Ishikawa (cell line): Measurements from ENCODE around the gene SLC24A4.

Experiments used
- CEBPB ChIP-seq: IDR thresholded peaks from 2 replicates; pipeline ENCODE4 v1.6.1; 2012
- CREB1 ChIP-seq: IDR thresholded peaks from 2 replicates; pipeline ENCODE4 v1.6.1; 2012; ENCODE audit warnings: low read depth
- EGR1 ChIP-seq: IDR thresholded peaks from 2 replicates; pipeline ENCODE4 v1.6.1; 2012
- EP300 ChIP-seq: IDR thresholded peaks from 2 replicates; pipeline ENCODE4 v1.6.1; 2012; ENCODE audit warnings: borderline replicate concordance
- FOXM1 ChIP-seq: IDR thresholded peaks from 2 replicates; pipeline ENCODE4 v1.6.1; 2012; ENCODE audit warnings: low read depth, borderline replicate concordance
- NFIC ChIP-seq: IDR thresholded peaks from 2 replicates; pipeline ENCODE4 v1.6.1; 2012
- RAD21 ChIP-seq: IDR thresholded peaks from 2 replicates; pipeline ENCODE4 v1.6.1; 2012; ENCODE audit warnings: low read depth
- TAF1 ChIP-seq: IDR thresholded peaks from 2 replicates; pipeline ENCODE4 v1.6.1; 2012; ENCODE audit warnings: low read depth, mild to moderate bottlenecking
- TCF12 ChIP-seq: IDR thresholded peaks from 2 replicates; pipeline ENCODE4 v1.6.1; 2012; ENCODE audit warnings: low read depth
- TEAD4 ChIP-seq: IDR thresholded peaks from 2 replicates; pipeline ENCODE4 v1.6.1; 2012
- YY1 ChIP-seq: IDR thresholded peaks from 2 replicates; pipeline ENCODE4 v1.6.1; 2012; ENCODE audit warnings: low read depth
- ZBTB7A ChIP-seq: IDR thresholded peaks from 2 replicates; pipeline ENCODE4 v1.6.1; 2012; ENCODE audit warnings: low read depth
- TF ChIP-seq, protein P1 (sequence below): IDR thresholded peaks from 2 replicates; pipeline ENCODE4 v1.6.1; 2012
- TF ChIP-seq, protein P2 (sequence below): IDR thresholded peaks from 2 replicates; pipeline ENCODE4 v1.6.1; 2012
- TF ChIP-seq, protein P3 (sequence below): IDR thresholded peaks from 2 replicates; pipeline ENCODE4 v1.6.1; 2012; ENCODE audit warnings: low read depth, mild to moderate bottlenecking

Gene SLC24A4, protein sequence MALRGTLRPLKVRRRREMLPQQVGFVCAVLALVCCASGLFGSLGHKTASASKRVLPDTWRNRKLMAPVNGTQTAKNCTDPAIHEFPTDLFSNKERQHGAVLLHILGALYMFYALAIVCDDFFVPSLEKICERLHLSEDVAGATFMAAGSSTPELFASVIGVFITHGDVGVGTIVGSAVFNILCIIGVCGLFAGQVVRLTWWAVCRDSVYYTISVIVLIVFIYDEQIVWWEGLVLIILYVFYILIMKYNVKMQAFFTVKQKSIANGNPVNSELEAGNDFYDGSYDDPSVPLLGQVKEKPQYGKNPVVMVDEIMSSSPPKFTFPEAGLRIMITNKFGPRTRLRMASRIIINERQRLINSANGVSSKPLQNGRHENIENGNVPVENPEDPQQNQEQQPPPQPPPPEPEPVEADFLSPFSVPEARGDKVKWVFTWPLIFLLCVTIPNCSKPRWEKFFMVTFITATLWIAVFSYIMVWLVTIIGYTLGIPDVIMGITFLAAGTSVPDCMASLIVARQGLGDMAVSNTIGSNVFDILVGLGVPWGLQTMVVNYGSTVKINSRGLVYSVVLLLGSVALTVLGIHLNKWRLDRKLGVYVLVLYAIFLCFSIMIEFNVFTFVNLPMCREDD

DNA sequence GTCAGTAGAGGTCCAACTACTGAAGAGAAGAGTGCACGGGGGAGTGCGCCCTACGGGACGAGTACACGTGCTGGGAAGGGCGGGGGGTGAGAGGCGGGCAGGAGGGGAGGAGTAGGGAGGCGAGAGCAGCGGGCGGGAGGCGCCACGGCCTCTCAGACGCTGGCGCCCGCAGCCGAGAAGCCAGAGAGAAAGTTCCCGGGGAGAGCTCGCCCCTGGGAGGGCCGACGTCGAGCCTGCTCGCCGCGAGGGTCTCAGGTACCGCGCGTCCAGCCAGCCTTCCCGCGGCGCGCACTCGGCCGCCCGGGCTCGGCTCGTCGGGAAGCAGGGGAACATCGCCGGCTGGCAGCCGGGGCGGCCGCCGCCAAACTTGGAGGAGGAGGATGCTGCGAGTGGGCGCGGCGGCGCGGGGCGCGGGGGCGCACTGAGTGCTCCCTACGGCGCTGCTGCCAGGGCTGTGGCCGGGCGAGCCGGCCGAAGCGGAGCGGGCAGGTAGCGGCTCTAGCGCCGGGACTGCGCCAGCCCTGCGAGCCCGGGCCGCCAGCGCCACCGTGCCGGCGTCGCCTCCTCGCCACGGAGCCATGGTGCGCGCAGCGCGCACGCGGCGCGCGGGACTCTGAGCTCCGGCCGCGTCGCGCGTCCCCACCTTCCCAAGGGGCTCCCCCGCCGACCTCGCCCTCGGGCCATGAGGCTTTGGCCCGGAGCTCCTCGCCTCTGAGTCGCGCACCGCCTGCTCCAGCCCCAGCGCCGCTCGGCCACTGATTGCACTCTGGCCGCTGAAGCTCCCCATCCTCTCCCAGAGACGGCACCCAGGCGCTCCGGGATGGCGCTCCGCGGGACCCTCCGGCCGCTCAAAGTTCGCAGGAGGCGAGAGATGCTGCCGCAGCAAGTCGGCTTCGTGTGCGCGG is at the start of gene SLC24A4:
SLC24A4 (plus strand) TSS at position 155 of the 905 bp plus-strand sequence; CDS start at position 821, 666 bp downstream.
- TF ChIP-seq, protein P1, sequence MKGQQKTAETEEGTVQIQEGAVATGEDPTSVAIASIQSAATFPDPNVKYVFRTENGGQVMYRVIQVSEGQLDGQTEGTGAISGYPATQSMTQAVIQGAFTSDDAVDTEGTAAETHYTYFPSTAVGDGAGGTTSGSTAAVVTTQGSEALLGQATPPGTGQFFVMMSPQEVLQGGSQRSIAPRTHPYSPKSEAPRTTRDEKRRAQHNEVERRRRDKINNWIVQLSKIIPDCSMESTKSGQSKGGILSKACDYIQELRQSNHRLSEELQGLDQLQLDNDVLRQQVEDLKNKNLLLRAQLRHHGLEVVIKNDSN = 0 out of 2 replicates have a peak, but pooled peaks have one; percentile 17
- TF ChIP-seq, protein P2, sequence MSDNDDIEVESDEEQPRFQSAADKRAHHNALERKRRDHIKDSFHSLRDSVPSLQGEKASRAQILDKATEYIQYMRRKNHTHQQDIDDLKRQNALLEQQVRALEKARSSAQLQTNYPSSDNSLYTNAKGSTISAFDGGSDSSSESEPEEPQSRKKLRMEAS = peak; percentile 40
- TF ChIP-seq, protein P3, sequence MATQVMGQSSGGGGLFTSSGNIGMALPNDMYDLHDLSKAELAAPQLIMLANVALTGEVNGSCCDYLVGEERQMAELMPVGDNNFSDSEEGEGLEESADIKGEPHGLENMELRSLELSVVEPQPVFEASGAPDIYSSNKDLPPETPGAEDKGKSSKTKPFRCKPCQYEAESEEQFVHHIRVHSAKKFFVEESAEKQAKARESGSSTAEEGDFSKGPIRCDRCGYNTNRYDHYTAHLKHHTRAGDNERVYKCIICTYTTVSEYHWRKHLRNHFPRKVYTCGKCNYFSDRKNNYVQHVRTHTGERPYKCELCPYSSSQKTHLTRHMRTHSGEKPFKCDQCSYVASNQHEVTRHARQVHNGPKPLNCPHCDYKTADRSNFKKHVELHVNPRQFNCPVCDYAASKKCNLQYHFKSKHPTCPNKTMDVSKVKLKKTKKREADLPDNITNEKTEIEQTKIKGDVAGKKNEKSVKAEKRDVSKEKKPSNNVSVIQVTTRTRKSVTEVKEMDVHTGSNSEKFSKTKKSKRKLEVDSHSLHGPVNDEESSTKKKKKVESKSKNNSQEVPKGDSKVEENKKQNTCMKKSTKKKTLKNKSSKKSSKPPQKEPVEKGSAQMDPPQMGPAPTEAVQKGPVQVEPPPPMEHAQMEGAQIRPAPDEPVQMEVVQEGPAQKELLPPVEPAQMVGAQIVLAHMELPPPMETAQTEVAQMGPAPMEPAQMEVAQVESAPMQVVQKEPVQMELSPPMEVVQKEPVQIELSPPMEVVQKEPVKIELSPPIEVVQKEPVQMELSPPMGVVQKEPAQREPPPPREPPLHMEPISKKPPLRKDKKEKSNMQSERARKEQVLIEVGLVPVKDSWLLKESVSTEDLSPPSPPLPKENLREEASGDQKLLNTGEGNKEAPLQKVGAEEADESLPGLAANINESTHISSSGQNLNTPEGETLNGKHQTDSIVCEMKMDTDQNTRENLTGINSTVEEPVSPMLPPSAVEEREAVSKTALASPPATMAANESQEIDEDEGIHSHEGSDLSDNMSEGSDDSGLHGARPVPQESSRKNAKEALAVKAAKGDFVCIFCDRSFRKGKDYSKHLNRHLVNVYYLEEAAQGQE = no peak

DNA sequence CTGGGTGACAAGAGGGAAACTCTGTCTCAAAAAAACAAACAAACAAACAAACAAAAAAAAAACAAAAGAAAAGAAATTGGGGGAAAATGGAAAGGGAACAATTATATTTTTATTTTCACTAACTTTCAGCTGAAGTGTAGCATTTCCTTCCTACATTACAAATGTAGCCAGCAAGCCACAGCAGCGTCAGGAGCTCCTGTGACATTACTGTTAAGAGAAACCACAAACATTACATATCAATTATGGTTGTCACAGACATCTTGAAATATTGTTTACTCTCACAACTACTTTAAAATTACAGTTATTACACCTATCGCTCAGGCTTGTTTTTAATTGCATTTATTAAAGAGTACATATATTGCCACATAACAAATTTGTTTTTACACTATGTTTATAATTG is 49.8 kb upstream of the SLC24A4 start:
- TF ChIP-seq, protein P2 = no peak
- TF ChIP-seq ZBTB7A = no peak
- TF ChIP-seq RAD21 = no peak
- TF ChIP-seq TCF12 = no peak
- TF ChIP-seq, protein P1 = no peak
- no peak for TF ChIP-seq NFIC
- TF ChIP-seq CEBPB = no peak
- TF ChIP-seq, protein P3 = no peak
- TF ChIP-seq TEAD4 = no peak
- no peak for TF ChIP-seq CREB1
- TF ChIP-seq YY1 = no peak
- no peak for TF ChIP-seq FOXM1
- TF ChIP-seq EP300 = no peak
- no peak for TF ChIP-seq TAF1
- TF ChIP-seq EGR1 = no peak

DNA sequence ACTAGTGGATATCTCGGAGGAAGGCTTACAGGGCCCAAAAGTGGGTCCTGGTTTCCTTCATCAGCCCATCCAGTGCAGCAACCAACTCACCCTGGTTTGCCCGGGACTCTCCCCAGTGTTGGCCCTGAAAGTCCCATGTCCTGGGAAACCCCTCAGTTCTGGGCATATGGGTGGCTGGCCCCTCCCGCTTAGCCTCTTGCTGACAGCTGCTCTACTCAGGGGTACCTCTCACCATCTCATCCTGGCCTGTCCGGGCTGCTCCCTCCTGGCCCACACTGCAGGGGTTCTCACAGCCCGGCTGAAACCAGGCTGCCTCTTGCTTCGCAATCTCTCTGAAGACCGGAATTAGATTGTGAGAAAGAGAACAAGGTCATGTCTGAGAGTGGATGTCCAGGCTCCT is 48.9 kb upstream of the SLC24A4 start:
- TF ChIP-seq YY1 = no peak
- no peak for TF ChIP-seq CREB1
- TF ChIP-seq TEAD4 = no peak
- TF ChIP-seq RAD21 = no peak

DNA sequence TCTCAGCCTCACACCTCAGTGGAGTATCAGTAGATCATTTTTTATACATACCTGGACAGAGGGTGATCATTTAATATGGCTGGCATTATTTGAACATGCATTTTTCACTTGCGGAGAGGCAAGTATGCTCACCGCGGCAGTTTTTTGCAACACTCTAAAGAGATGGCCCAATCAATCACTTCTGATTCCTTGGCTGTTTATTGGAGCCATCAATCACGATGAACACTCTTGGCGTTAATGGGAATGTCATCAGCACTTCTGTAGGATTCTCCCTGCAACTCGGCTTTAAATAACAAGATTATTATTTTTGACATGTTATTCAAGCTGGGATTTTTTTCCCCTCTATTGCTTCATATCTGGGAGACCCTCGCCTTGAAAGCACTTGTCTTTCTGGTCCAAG is 46.9 kb upstream of the SLC24A4 start:
- TF ChIP-seq, protein P2 = no peak
- no peak for TF ChIP-seq RAD21

DNA sequence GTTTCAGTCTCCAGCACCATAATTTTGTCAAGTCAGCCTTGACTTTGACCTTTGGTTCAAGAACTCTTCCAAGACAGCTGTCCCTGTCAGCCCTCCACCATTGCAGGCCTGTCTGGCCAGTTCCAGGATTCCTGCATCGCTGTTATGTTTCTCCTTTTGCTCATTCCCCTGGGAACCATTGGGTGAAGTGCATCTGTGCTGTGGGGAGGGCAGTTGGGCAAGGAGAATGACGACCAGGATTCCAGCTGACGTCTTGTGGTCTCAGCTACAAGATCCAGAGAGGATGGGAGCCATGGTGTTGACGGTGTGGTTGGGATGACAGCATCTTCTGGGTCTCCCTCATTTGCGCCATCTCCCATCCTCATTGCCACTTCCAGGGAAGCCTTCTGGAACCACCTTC is 45.9 kb upstream of the SLC24A4 start:
- TF ChIP-seq TEAD4 (no peak), TCF12 (no peak), NFIC (no peak), ZBTB7A (no peak), RAD21 (no peak), CREB1 (no peak), CEBPB (no peak)
